ENCODE results near the gene KIRREL1. TPM values are rescaled to one million over a fixed set of nuclear protein-coding genes. Genes with fewer than 3 reads are reported as not detected.

Gene KIRREL1
- polyA plus RNA-seq, 1 donor (not counting 4 experiments of a cell fraction or from before 2014, with no cell fraction given) = 19.7 TPM

GRCh38 chr1:158116311-158117167 is 123.1 kb downstream of the KIRREL1 start:
- FAIRE-seq = no peak
- no peaks in the 10 kb centered on the region for H3K79me2 ChIP-seq (ENCODE audit: control insufficient read depth, insufficient read depth, low read length)
- TF ChIP-seq EZH2 (IDR thresholded peaks at IDR 0.05; ENCODE audit: low read length) = no peak
- TF ChIP-seq, protein P1, sequence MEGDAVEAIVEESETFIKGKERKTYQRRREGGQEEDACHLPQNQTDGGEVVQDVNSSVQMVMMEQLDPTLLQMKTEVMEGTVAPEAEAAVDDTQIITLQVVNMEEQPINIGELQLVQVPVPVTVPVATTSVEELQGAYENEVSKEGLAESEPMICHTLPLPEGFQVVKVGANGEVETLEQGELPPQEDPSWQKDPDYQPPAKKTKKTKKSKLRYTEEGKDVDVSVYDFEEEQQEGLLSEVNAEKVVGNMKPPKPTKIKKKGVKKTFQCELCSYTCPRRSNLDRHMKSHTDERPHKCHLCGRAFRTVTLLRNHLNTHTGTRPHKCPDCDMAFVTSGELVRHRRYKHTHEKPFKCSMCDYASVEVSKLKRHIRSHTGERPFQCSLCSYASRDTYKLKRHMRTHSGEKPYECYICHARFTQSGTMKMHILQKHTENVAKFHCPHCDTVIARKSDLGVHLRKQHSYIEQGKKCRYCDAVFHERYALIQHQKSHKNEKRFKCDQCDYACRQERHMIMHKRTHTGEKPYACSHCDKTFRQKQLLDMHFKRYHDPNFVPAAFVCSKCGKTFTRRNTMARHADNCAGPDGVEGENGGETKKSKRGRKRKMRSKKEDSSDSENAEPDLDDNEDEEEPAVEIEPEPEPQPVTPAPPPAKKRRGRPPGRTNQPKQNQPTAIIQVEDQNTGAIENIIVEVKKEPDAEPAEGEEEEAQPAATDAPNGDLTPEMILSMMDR (optimal IDR thresholded peaks at IDR 0.05 in 1 of 3, IDR thresholded peaks at IDR 0.05 in 1 of 3, conservative IDR thresholded peaks at IDR 0.05 in 1 of 3; ENCODE audit: extremely low read depth in 1 of 3, insufficient read depth in 2 of 3, low read length in 3 of 3) = no peak
- no peaks in the 10 kb centered on the region for H3K27me3 ChIP-seq (ENCODE audit: control insufficient read depth, extremely low read depth, insufficient read depth, low read length)
- H3K9ac ChIP-seq (ENCODE audit: control insufficient read depth, extremely low read depth, insufficient read depth, low read length) = no peak overlapping the region
- no peak overlapping the region for H3K4me2 ChIP-seq (ENCODE audit: control insufficient read depth, extremely low read depth, insufficient read depth, low read depth, low read length)
- peaks cover 20% of the 10 kb centered on the region for H3K4me1 ChIP-seq (ENCODE audit: control insufficient read depth, extremely low read depth, insufficient read depth, low read length)
- dilution Hi-C loops (cut with MboI; ENCODE audit: extremely low pct_ligation_motif_present, low sequenced_read_pairs) = loop anchor here (25.0 kb wide), 1 partner anchor 154 kb away; no protein-coding TSS in a partner anchor
- H3K4me3 ChIP-seq (ENCODE audit: control insufficient read depth in 2 of 3, extremely low read depth in 1 of 3, insufficient read depth in 2 of 3, low read depth in 1 of 3, low read length in 3 of 3) = no peak overlapping the region
- no peak overlapping the region for H2AFZ ChIP-seq (ENCODE audit: control insufficient read depth, low read length)
- no peaks in the 10 kb centered on the region for H4K20me1 ChIP-seq (ENCODE audit: control insufficient read depth, extremely low read depth, insufficient read depth, low read length)
- DNase-seq (ENCODE audit: low read depth, low spot score) = no peak
- H3K27ac ChIP-seq (ENCODE audit: control insufficient read depth, insufficient read depth, low read length) = no peak overlapping the region
- no peaks in the 10 kb centered on the region for H3K36me3 ChIP-seq (ENCODE audit: control insufficient read depth in 2 of 2, extremely low read depth in 1 of 2, insufficient read depth in 2 of 2, low read length in 2 of 2)
- H3K9me1 ChIP-seq (ENCODE audit: control insufficient read depth, extremely low read depth, insufficient read depth, low read length) = no peaks in the 10 kb centered on the region
- no peaks in the 10 kb centered on the region for H3K9me3 ChIP-seq (ENCODE audit: control insufficient read depth, low read depth, low read length)

GRCh38 chr1:158117854-158118704 is 124.6 kb downstream of the KIRREL1 start:
- Histone ChIP-seq H3K27me3 (ENCODE audit: control insufficient read depth, extremely low read depth, insufficient read depth, low read length) (no peaks in the 10 kb centered on the region), H4K20me1 (ENCODE audit: control insufficient read depth, extremely low read depth, insufficient read depth, low read length) (no peaks in the 10 kb centered on the region), H3K9me3 (ENCODE audit: control insufficient read depth, low read depth, low read length) (no peaks in the 10 kb centered on the region), H3K36me3 (ENCODE audit: control insufficient read depth in 2 of 2, extremely low read depth in 1 of 2, insufficient read depth in 2 of 2, low read length in 2 of 2) (no peaks in the 10 kb centered on the region), H3K4me2 (ENCODE audit: control insufficient read depth, extremely low read depth, insufficient read depth, low read depth, low read length) (peak overlapping the region; percentile 70), H3K4me3 (ENCODE audit: control insufficient read depth in 2 of 3, extremely low read depth in 1 of 3, insufficient read depth in 2 of 3, low read depth in 1 of 3, low read length in 3 of 3) (peak overlapping the region in 1 of 3 experiments; percentile 34), H3K9ac (ENCODE audit: control insufficient read depth, extremely low read depth, insufficient read depth, low read length) (no peak overlapping the region), H3K9me1 (ENCODE audit: control insufficient read depth, extremely low read depth, insufficient read depth, low read length) (no peaks in the 10 kb centered on the region), H3K79me2 (ENCODE audit: control insufficient read depth, insufficient read depth, low read length) (no peaks in the 10 kb centered on the region), H2AFZ (ENCODE audit: control insufficient read depth, low read length) (peak overlapping the region; percentile 72), H3K4me1 (ENCODE audit: control insufficient read depth, extremely low read depth, insufficient read depth, low read length) (peaks cover 20% of the 10 kb centered on the region), H3K27ac (ENCODE audit: control insufficient read depth, insufficient read depth, low read length) (no peak overlapping the region)
- FAIRE-seq (peak; percentile 44), DNase-seq (ENCODE audit: low read depth, low spot score) (no peak)
- TF ChIP-seq EZH2 (IDR thresholded peaks at IDR 0.05; ENCODE audit: low read length) = no peak
- TF ChIP-seq, protein P1 (optimal IDR thresholded peaks at IDR 0.05 in 1 of 3, IDR thresholded peaks at IDR 0.05 in 1 of 3, conservative IDR thresholded peaks at IDR 0.05 in 1 of 3; ENCODE audit: extremely low read depth in 1 of 3, insufficient read depth in 2 of 3, low read length in 3 of 3) = peak; percentile 13 to 62 (median 56)
- dilution Hi-C loops (cut with MboI; ENCODE audit: extremely low pct_ligation_motif_present, low sequenced_read_pairs) = loop anchor here (25.0 kb wide), 1 partner anchor 156 kb away; no protein-coding TSS in a partner anchor

All from keratinocyte (primary cell).